HepG2 (cell line): ENCODE data around the gene SH3BP5. TPM values are rescaled to one million over a fixed set of nuclear protein-coding genes. Genes with fewer than 3 reads are reported as not detected.

Experiments
- FOXK1 ChIP-seq: sonication (generic); formaldehyde crosslinking; IDR thresholded peaks from 2 replicates; pipeline ENCODE4 v1.4.0; 2020; ENCODE audit warnings: low read depth, missing genetic modification reagents, borderline replicate concordance
- POGZ ChIP-seq: sonication (generic); formaldehyde crosslinking; IDR thresholded peaks from 2 replicates; pipeline ENCODE4 v1.4.0; 2020; ENCODE audit warnings: mild to moderate bottlenecking, missing genetic modification reagents
- RXRA ChIP-seq: sonication (generic); formaldehyde crosslinking; IDR thresholded peaks from 2 replicates; pipeline ENCODE4 v1.5.1; 2020; ENCODE audit warnings: missing genetic modification reagents
- TBL1XR1 ChIP-seq: fragments of 150-350 bp; IDR thresholded peaks from 2 replicates; pipeline ENCODE4 v1.6.1; 2014; ENCODE audit warnings: borderline replicate concordance, low read length; ENCODE audit not compliant: partially characterized antibody
- U2AF1 ChIP-seq: fragments of 200-400 bp; formaldehyde crosslinking; optimal IDR thresholded peaks from 2 replicates; pipeline ENCODE3; 2017; ENCODE audit warnings: mild to moderate bottlenecking, low read depth, low read length
- polyA plus RNA-seq, 8 experiments: library from polyadenylated mRNA; depleted of rRNA in 3 of 8; stranded (reverse) in 7 of 8; unstranded in 1 of 8; fragments of >200 nt; fragmentation: Illumina TruSeq in 4 of 8; extraction: Trizol in 4 of 8; gene quantifications; 2 replicates each; pipeline versions ENCODE4 v1.2.1 to v1.2.3, GENCODE V29; 2011 to 2016; ENCODE audit warnings: low read depth in 4 of 8, missing spikeins in 1 of 8, mixed read lengths in 1 of 8; ENCODE audit not compliant: insufficient read depth in 1 of 8
- total RNA-seq, 5 experiments: library from RNA; depleted of rRNA; stranded (reverse); fragments of >200 nt; fragmentation: Illumina TruSeq; extraction: Trizol; gene quantifications; 2 replicates each; pipeline ENCODE4 v1.2.3, GENCODE V29; 2016; ENCODE audit warnings: low read depth in 1 of 5
- TF ChIP-seq, protein P1 (sequence below): sonication (generic); formaldehyde crosslinking; IDR thresholded peaks from 2 replicates; pipeline ENCODE4 v1.4.0; 2020; ENCODE audit warnings: missing genetic modification reagents
- TF ChIP-seq, protein P2 (sequence below): sonication (generic); IDR thresholded peaks from 2 replicates; pipeline ENCODE4 v1.6.1; 2016; ENCODE audit warnings: low read depth, borderline replicate concordance
- TF ChIP-seq, protein P3 (sequence below): IDR thresholded peaks from 2 replicates; pipeline ENCODE4 v1.6.1; 2016; ENCODE audit warnings: low read depth, control low read depth
- TF ChIP-seq, protein P4 (sequence below): sonication (generic); formaldehyde crosslinking; IDR thresholded peaks from 2 replicates; pipeline ENCODE4 v1.8.0; 2022; ENCODE audit warnings: mild to moderate bottlenecking, missing genetic modification reagents, borderline replicate concordance
- TF ChIP-seq, protein P5 (sequence below), 2 experiments: fragments of 450-650 bp in 1 of 2; sonication (generic) in 1 of 2; formaldehyde crosslinking in 1 of 2; IDR thresholded peaks; 2 replicates each; pipeline versions ENCODE4 v1.6.1 to v1.8.0; 2016 to 2022; ENCODE audit warnings: antibody characterized with exemption in 1 of 2, mild to moderate bottlenecking in 1 of 2, missing genetic modification reagents in 1 of 2
- TF ChIP-seq, protein P6 (sequence below): sonication (generic); formaldehyde crosslinking; IDR thresholded peaks from 2 replicates; pipeline ENCODE4 v1.4.0; 2020; ENCODE audit warnings: mild to moderate bottlenecking, missing genetic modification reagents

SH3BP5 gene
- total and polyA plus RNA-seq, 2 of the 13 experiments (the other 11 are each of a cell fraction or from before 2014, with no cell fraction given), result 0.09 to 0.16 TPM

DNA sequence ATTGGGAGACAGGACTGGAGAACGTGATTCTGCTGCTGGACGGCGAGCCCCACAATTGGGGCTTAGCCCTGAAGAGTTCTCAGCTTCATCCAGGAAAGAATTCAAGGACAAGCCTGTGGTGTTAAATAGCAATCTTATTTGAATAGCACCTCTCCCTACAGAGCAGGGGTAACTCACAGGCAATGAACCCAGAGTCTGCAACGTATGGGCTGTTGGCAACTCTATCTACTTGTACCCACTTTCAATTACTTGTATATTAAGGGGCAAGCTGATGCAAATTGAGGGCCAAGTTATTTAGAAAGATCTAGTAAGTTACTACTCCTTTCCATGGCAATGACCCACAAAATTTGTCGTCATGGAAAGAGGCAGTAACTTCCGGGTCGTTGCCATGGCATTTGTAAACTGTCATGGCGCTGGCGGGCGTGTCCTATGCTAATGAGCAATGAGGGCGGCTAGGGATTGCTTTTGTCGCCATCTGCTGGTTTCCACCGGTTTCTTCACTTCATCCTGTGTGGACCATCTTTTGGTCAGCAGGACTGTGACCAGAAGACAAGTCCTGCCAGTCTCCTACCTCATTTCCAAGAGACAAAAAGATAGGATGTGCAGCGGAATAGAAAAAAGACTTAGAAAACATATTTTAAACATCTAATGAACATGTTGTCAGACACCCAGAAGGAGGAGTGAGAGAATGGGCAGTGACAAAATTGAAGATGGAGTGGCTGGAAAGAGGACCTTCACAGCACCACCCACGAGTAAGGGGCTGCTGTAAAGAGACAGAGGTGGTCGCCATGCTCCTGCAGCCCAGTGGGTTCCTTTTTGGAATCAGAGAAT is 45.8 kb upstream of the SH3BP5 start (continued):
- TF ChIP-seq FOXK1 (CRISPR knock-in tag), result peak; percentile 85; the same call in 1 of the 2 replicates
- no peak for TF ChIP-seq U2AF1
- TF ChIP-seq, protein P1, sequence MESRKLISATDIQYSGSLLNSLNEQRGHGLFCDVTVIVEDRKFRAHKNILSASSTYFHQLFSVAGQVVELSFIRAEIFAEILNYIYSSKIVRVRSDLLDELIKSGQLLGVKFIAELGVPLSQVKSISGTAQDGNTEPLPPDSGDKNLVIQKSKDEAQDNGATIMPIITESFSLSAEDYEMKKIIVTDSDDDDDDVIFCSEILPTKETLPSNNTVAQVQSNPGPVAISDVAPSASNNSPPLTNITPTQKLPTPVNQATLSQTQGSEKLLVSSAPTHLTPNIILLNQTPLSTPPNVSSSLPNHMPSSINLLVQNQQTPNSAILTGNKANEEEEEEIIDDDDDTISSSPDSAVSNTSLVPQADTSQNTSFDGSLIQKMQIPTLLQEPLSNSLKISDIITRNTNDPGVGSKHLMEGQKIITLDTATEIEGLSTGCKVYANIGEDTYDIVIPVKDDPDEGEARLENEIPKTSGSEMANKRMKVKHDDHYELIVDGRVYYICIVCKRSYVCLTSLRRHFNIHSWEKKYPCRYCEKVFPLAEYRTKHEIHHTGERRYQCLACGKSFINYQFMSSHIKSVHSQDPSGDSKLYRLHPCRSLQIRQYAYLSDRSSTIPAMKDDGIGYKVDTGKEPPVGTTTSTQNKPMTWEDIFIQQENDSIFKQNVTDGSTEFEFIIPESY (CRISPR knock-in tag), result peak; percentile 46; the same call in 1 of the 2 replicates
- TF ChIP-seq RXRA, result 0 out of 2 replicates have a peak, but pooled peaks have one; percentile 22
- TF ChIP-seq, protein P2, sequence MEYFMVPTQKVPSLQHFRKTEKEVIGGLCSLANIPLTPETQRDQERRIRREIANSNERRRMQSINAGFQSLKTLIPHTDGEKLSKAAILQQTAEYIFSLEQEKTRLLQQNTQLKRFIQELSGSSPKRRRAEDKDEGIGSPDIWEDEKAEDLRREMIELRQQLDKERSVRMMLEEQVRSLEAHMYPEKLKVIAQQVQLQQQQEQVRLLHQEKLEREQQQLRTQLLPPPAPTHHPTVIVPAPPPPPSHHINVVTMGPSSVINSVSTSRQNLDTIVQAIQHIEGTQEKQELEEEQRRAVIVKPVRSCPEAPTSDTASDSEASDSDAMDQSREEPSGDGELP, result no peak
- TF ChIP-seq, protein P3, sequence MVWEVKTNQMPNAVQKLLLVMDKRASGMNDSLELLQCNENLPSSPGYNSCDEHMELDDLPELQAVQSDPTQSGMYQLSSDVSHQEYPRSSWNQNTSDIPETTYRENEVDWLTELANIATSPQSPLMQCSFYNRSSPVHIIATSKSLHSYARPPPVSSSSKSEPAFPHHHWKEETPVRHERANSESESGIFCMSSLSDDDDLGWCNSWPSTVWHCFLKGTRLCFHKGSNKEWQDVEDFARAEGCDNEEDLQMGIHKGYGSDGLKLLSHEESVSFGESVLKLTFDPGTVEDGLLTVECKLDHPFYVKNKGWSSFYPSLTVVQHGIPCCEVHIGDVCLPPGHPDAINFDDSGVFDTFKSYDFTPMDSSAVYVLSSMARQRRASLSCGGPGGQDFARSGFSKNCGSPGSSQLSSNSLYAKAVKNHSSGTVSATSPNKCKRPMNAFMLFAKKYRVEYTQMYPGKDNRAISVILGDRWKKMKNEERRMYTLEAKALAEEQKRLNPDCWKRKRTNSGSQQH (CRISPR knock-in tag), result 0 out of 2 replicates have a peak, but pooled peaks have one; percentile 54
- TF ChIP-seq, protein P4, sequence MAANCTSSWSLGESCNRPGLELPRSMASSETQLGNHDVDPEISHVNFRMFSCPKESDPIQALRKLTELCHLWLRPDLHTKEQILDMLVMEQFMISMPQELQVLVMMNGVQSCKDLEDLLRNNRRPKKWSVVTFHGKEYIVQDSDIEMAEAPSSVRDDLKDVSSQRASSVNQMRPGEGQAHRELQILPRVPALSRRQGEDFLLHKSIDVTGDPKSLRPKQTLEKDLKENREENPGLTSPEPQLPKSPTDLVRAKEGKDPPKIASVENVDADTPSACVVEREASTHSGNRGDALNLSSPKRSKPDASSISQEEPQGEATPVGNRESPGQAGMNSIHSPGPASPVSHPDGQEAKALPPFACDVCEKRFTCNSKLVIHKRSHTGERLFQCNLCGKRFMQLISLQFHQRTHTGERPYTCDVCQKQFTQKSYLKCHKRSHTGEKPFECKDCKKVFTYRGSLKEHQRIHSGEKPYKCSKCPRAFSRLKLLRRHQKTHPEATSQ (CRISPR knock-in tag), result peak; percentile 42; the same call in 1 of the 2 replicates
- TF ChIP-seq TBL1XR1, result peak; percentile 77
- TF ChIP-seq, protein P5, sequence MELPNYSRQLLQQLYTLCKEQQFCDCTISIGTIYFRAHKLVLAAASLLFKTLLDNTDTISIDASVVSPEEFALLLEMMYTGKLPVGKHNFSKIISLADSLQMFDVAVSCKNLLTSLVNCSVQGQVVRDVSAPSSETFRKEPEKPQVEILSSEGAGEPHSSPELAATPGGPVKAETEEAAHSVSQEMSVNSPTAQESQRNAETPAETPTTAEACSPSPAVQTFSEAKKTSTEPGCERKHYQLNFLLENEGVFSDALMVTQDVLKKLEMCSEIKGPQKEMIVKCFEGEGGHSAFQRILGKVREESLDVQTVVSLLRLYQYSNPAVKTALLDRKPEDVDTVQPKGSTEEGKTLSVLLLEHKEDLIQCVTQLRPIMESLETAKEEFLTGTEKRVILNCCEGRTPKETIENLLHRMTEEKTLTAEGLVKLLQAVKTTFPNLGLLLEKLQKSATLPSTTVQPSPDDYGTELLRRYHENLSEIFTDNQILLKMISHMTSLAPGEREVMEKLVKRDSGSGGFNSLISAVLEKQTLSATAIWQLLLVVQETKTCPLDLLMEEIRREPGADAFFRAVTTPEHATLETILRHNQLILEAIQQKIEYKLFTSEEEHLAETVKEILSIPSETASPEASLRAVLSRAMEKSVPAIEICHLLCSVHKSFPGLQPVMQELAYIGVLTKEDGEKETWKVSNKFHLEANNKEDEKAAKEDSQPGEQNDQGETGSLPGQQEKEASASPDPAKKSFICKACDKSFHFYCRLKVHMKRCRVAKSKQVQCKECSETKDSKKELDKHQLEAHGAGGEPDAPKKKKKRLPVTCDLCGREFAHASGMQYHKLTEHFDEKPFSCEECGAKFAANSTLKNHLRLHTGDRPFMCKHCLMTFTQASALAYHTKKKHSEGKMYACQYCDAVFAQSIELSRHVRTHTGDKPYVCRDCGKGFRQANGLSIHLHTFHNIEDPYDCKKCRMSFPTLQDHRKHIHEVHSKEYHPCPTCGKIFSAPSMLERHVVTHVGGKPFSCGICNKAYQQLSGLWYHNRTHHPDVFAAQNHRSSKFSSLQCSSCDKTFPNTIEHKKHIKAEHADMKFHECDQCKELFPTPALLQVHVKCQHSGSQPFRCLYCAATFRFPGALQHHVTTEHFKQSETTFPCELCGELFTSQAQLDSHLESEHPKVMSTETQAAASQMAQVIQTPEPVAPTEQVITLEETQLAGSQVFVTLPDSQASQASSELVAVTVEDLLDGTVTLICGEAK (IDR thresholded peaks at IDR 0.05), result peak; percentile 59
- TF ChIP-seq, protein P5 (CRISPR knock-in tag; IDR thresholded peaks at IDR 0.05), result no peak
- peak; percentile 94 for TF ChIP-seq POGZ (CRISPR knock-in tag)
- TF ChIP-seq, protein P6, sequence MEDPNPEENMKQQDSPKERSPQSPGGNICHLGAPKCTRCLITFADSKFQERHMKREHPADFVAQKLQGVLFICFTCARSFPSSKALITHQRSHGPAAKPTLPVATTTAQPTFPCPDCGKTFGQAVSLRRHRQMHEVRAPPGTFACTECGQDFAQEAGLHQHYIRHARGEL, result peak; percentile 100
